ENCODE measurements around the gene TMEM163. TPM values are rescaled to one million over a fixed set of nuclear protein-coding genes. Genes with fewer than 3 reads are reported as not detected.
"Not testable (repeated sequence)": the region's sequence is repeated elsewhere in the genome, so short reads cannot be mapped to it uniquely, and the experiment has no call there.

The TMEM163 gene
- total RNA-seq, 1 donor = not detected

DNA sequence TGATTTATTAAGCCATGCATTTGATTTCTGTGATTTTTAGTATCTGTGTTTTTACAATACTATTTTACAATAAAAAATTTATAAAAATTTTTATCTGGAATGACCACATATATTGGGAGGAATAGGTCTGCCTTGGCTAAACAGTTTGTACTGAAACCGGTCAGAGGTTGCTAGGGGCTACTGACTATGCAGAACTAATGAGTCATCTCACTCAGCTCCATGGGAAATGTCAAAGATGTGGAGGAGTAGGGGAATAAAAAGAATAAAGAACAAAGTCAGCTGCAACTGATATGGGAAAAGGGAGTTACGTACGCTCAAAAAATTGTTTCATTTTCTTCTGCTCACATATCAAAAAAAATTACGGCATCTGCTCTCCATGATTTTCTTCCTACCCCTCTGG, 8.6 kb upstream of the TMEM163 start:
- Histone ChIP-seq H4K20me1 (ENCODE audit: insufficient read depth, low read length) (no peaks in the 10 kb centered on the region), H3K4me1 (ENCODE audit: insufficient read depth, low read length) (peaks cover 4% of the 10 kb centered on the region), H3K27me3 (ENCODE audit: insufficient read depth, low read length) (peaks cover 5% of the 10 kb centered on the region), H3K36me3 (ENCODE audit: insufficient read depth, low read length) (no peaks in the 10 kb centered on the region), H2AFZ (ENCODE audit: low read length) (no peak overlapping the region), H3K4me2 (ENCODE audit: insufficient read depth, low read length) (no peak overlapping the region), H3K9me3 (ENCODE audit: low read depth, low read length) (no peaks in the 10 kb centered on the region), H3K27ac (ENCODE audit: low read depth, low read length) (no peak overlapping the region), H3K79me2 (ENCODE audit: insufficient read depth, low read length) (no peaks in the 10 kb centered on the region), H3K4me3 (ENCODE audit: insufficient read depth, low read length) (no peak overlapping the region)
- DNase-seq (ENCODE audit: insufficient read length, low spot score, missing footprints) = no peak
- TF ChIP-seq, protein P1, sequence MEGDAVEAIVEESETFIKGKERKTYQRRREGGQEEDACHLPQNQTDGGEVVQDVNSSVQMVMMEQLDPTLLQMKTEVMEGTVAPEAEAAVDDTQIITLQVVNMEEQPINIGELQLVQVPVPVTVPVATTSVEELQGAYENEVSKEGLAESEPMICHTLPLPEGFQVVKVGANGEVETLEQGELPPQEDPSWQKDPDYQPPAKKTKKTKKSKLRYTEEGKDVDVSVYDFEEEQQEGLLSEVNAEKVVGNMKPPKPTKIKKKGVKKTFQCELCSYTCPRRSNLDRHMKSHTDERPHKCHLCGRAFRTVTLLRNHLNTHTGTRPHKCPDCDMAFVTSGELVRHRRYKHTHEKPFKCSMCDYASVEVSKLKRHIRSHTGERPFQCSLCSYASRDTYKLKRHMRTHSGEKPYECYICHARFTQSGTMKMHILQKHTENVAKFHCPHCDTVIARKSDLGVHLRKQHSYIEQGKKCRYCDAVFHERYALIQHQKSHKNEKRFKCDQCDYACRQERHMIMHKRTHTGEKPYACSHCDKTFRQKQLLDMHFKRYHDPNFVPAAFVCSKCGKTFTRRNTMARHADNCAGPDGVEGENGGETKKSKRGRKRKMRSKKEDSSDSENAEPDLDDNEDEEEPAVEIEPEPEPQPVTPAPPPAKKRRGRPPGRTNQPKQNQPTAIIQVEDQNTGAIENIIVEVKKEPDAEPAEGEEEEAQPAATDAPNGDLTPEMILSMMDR (IDR thresholded peaks at IDR 0.05; ENCODE audit: extremely low read depth, low read depth, low read length) = no peak

DNA sequence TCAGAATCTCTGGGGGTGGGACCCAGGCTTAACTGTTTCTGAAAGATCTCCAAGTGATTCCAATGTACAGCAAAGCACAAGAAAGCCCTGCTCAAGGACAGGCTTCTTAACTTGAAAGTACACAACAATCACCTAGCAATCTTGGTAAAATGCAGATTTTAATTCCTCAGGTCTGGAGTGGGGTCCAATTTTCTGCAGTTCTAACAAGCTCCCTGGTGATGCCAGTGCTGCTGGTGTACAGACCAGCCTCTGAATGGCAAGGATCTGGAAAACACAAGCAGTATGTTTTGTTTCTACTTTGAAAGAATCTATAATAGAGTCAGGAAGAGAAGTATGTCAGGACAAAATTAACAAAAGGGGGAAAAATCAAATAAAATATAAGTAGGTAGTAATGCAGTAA, 7.8 kb upstream of the TMEM163 start:
- H3K4me1 ChIP-seq (ENCODE audit: insufficient read depth, low read length) = peaks cover 4% of the 10 kb centered on the region
- no peak overlapping the region for H3K27ac ChIP-seq (ENCODE audit: low read depth, low read length)
- H2AFZ ChIP-seq (ENCODE audit: low read length) = no peak overlapping the region
- no peaks in the 10 kb centered on the region for H4K20me1 ChIP-seq (ENCODE audit: insufficient read depth, low read length)
- no peaks in the 10 kb centered on the region for H3K36me3 ChIP-seq (ENCODE audit: insufficient read depth, low read length)
- no peak overlapping the region for H3K4me3 ChIP-seq (ENCODE audit: insufficient read depth, low read length)
- H3K79me2 ChIP-seq (ENCODE audit: insufficient read depth, low read length) = no peaks in the 10 kb centered on the region
- TF ChIP-seq, protein P1 (IDR thresholded peaks at IDR 0.05; ENCODE audit: extremely low read depth, low read depth, low read length) = no peak
- no peak for DNase-seq (ENCODE audit: insufficient read length, low spot score, missing footprints)
- peaks cover 12% of the 10 kb centered on the region for H3K27me3 ChIP-seq (ENCODE audit: insufficient read depth, low read length)
- H3K9me3 ChIP-seq (ENCODE audit: low read depth, low read length) = no peaks in the 10 kb centered on the region
- no peak overlapping the region for H3K4me2 ChIP-seq (ENCODE audit: insufficient read depth, low read length)

DNA sequence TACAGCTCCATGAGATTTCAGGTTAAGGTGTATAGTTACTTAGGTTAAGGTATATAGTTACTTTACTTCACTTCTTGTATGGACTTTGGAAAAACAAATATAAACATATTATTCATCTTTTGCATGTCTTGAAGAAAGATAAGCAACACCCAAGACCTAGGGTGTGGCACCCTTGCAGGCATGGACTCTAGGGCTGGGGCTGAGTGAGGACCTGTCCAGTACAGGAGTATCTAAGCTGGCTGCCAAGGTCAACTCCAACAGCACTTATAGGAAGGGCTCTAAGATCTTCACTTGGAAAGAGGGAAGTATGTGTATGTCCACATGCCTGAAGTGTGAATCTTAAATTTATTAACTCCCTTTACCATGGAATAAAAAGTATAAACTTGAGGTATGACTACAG, 7.1 kb upstream of the TMEM163 start:
- H4K20me1 ChIP-seq (ENCODE audit: insufficient read depth, low read length) = no peaks in the 10 kb centered on the region
- no peak for DNase-seq (ENCODE audit: insufficient read length, low spot score, missing footprints)
- no peaks in the 10 kb centered on the region for H3K79me2 ChIP-seq (ENCODE audit: insufficient read depth, low read length)
- H3K4me2 ChIP-seq (ENCODE audit: insufficient read depth, low read length) = no peak overlapping the region
- TF ChIP-seq, protein P1 (IDR thresholded peaks at IDR 0.05; ENCODE audit: extremely low read depth, low read depth, low read length) = no peak
- peaks cover 17% of the 10 kb centered on the region for H3K27me3 ChIP-seq (ENCODE audit: insufficient read depth, low read length)
- H3K9me3 ChIP-seq (ENCODE audit: low read depth, low read length) = no peaks in the 10 kb centered on the region
- no peaks in the 10 kb centered on the region for H3K36me3 ChIP-seq (ENCODE audit: insufficient read depth, low read length)
- H3K4me1 ChIP-seq (ENCODE audit: insufficient read depth, low read length) = peaks cover 4% of the 10 kb centered on the region
- H3K4me3 ChIP-seq (ENCODE audit: insufficient read depth, low read length) = no peak overlapping the region
- no peak overlapping the region for H2AFZ ChIP-seq (ENCODE audit: low read length)
- H3K27ac ChIP-seq (ENCODE audit: low read depth, low read length) = no peak overlapping the region

DNA sequence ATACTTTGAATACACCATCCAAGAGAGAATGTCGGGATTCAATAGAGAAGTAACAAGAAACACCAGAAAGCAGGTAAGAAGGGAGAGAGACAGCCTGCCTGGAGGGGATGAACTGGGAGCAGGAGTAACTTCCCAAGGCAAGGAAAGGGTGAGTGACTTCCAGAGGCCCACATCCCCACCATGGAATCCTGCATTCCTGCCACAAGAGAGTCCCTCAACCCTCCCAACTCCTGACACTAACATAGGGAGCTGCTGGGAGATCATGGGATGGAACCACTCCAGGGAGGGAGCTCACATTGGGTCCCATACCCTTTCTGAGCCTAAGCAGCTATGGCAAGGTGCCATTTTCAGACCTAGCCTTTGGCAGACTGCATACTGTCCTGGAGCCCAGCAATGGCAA, 5.5 kb upstream of the TMEM163 start:
- peaks cover 33% of the 10 kb centered on the region for H3K27me3 ChIP-seq (ENCODE audit: insufficient read depth, low read length)
- H4K20me1 ChIP-seq (ENCODE audit: insufficient read depth, low read length) = no peaks in the 10 kb centered on the region
- TF ChIP-seq, protein P1 (IDR thresholded peaks at IDR 0.05; ENCODE audit: extremely low read depth, low read depth, low read length) = no peak
- DNase-seq (ENCODE audit: insufficient read length, low spot score, missing footprints) = no peak
- no peaks in the 10 kb centered on the region for H3K79me2 ChIP-seq (ENCODE audit: insufficient read depth, low read length)
- H2AFZ ChIP-seq (ENCODE audit: low read length) = no peak overlapping the region
- no peak overlapping the region for H3K4me3 ChIP-seq (ENCODE audit: insufficient read depth, low read length)
- no peak overlapping the region for H3K4me2 ChIP-seq (ENCODE audit: insufficient read depth, low read length)
- no peaks in the 10 kb centered on the region for H3K36me3 ChIP-seq (ENCODE audit: insufficient read depth, low read length)
- H3K4me1 ChIP-seq (ENCODE audit: insufficient read depth, low read length) = peaks cover 4% of the 10 kb centered on the region
- no peak overlapping the region for H3K27ac ChIP-seq (ENCODE audit: low read depth, low read length)
- H3K9me3 ChIP-seq (ENCODE audit: low read depth, low read length) = no peaks in the 10 kb centered on the region

DNA sequence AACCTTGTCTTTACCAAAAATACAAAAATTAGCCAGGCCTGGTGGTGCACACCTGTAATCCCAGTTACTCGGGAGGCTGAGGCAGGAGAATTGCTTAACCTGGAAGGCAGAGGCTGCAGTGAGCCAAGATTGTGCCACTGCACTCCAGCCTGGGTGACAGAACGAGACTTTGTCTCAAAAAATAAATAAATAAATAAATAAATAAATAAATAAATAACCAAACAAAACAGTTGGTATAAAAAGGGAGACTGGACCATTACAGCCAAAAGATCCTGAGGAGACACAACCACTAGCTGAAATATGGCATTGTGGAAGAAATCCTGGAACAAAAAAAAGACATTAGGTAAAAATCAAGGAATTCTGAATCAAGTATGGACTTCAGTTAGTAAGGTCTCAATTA, 4.9 kb upstream of the TMEM163 start:
- peaks cover 37% of the 10 kb centered on the region for H3K27me3 ChIP-seq (ENCODE audit: insufficient read depth, low read length)
- H3K79me2 ChIP-seq (ENCODE audit: insufficient read depth, low read length); DNase-seq (ENCODE audit: insufficient read length, low spot score, missing footprints); H4K20me1 ChIP-seq (ENCODE audit: insufficient read depth, low read length); H3K4me2 ChIP-seq (ENCODE audit: insufficient read depth, low read length); H3K4me1 ChIP-seq (ENCODE audit: insufficient read depth, low read length); H3K27ac ChIP-seq (ENCODE audit: low read depth, low read length); H3K9me3 ChIP-seq (ENCODE audit: low read depth, low read length); H3K36me3 ChIP-seq (ENCODE audit: insufficient read depth, low read length); H2AFZ ChIP-seq (ENCODE audit: low read length); H3K4me3 ChIP-seq (ENCODE audit: insufficient read depth, low read length): not testable (repeated sequence)

Measured in osteoblast (primary cell).